ENCODE measurements around the gene PIGM.

PIGM gene

GRCh38 chr1:160021376-160022074 is 10.3 kb downstream of the PIGM start:
- Histone ChIP-seq H3K36me3 (replicated peaks in 1 of 2; ENCODE audit: control insufficient read depth in 2 of 2, insufficient read depth in 2 of 2, low read length in 2 of 2) (no peaks in the 10 kb centered on the region), H3K23ac (ENCODE audit: low read depth, low read length, poor library complexity) (no peak overlapping the region), H4K91ac (ENCODE audit: low read depth, low read length, poor library complexity) (no peak overlapping the region), H3K18ac (ENCODE audit: low read length) (no peak overlapping the region), H3K4me1 (ENCODE audit: control insufficient read depth in 2 of 2, insufficient read depth in 1 of 2, low read depth in 1 of 2, low read length in 2 of 2) (peaks cover 1 to 33% of the 10 kb centered on the region in 2 donors), H3K4me2 (ENCODE audit: insufficient read depth, low read length, poor library complexity, severe bottlenecking) (no peak overlapping the region), H4K8ac (ENCODE audit: low read depth, low read length) (no peak overlapping the region), H3K9me3 (replicated peaks in 1 of 2; ENCODE audit: control insufficient read depth in 2 of 2, insufficient read depth in 1 of 2, low read depth in 1 of 2, low read length in 2 of 2) (no peaks in the 10 kb centered on the region), H2BK5ac (ENCODE audit: low read length) (no peak overlapping the region), H3K4me3 (ENCODE audit: low read length in 2 of 2) (no peak overlapping the region), H3K4ac (ENCODE audit: low read length) (no peak overlapping the region), H3K27me3 (ENCODE audit: control insufficient read depth in 3 of 3, insufficient read depth in 3 of 3, low read depth in 1 of 3, low read length in 3 of 3) (peaks cover 0 to 40% (median 0%) of the 10 kb centered on the region in 3 experiments), H2BK12ac (ENCODE audit: low read length) (no peak overlapping the region), H3K27ac (replicated peaks; ENCODE audit: low read length) (no peak overlapping the region), H3K9ac (ENCODE audit: low read depth, low read length, poor library complexity) (no peak overlapping the region), H2BK15ac (ENCODE audit: low read length) (no peak overlapping the region), H2BK120ac (ENCODE audit: low read depth, low read length) (no peak overlapping the region), H3K79me1 (ENCODE audit: low read depth, low read length) (no peaks in the 10 kb centered on the region), H2AK5ac (ENCODE audit: low read depth, low read length) (no peak overlapping the region), H2AFZ (ENCODE audit: low read length) (no peak overlapping the region), H3K14ac (ENCODE audit: low read length) (no peak overlapping the region)
- WGBS, 2 donors (ENCODE audit: extremely low coverage in 2 of 2, insufficient read length in 2 of 2, insufficient replicate concordance in 1 of 2), result no CpG with 5 or more reads among the region's 5 CpGs
- no peak for DNase-seq (ENCODE audit: low spot score)

DNA sequence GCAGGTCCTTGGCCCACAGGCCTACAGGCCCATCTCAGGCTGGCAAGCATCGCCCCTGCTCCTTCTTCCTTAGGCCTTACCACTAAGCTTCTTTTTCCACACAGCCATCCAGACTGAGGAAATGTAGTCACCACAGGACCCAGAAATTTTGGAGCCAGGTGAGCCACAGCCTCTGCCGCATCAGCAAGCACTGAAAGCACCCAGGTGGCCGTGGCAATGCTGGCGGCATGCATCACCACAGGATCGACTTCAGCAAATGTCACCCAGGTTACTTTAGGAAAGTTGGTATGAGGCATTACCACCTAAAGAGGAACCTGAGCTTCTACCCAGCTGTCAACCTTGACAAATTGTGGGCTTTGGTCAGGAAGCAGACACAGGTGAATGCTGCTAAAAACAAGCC is 11.6 kb downstream of the PIGM start:
- no peak overlapping the region for H4K91ac ChIP-seq (ENCODE audit: low read depth, low read length, poor library complexity)
- no peak overlapping the region for H4K8ac ChIP-seq (ENCODE audit: low read depth, low read length)
- peak overlapping the region; percentile 11 for H3K23ac ChIP-seq (ENCODE audit: low read depth, low read length, poor library complexity)
- H2AK5ac ChIP-seq (ENCODE audit: low read depth, low read length), result no peak overlapping the region
- no CpG with 5 or more reads among the region's 5 CpGs for WGBS, 2 donors (ENCODE audit: extremely low coverage in 2 of 2, insufficient read length in 2 of 2, insufficient replicate concordance in 1 of 2)
- H3K27me3 ChIP-seq (ENCODE audit: control insufficient read depth in 3 of 3, insufficient read depth in 3 of 3, low read depth in 1 of 3, low read length in 3 of 3), result peaks cover 0 to 49% (median 0%) of the 10 kb centered on the region in 3 experiments
- H3K79me1 ChIP-seq (ENCODE audit: low read depth, low read length), result no peaks in the 10 kb centered on the region
- no peak overlapping the region for H3K27ac ChIP-seq (replicated peaks; ENCODE audit: low read length)
- H3K9me3 ChIP-seq (replicated peaks in 1 of 2; ENCODE audit: control insufficient read depth in 2 of 2, insufficient read depth in 1 of 2, low read depth in 1 of 2, low read length in 2 of 2), result no peaks in the 10 kb centered on the region
- no peak overlapping the region for H3K4me2 ChIP-seq (ENCODE audit: insufficient read depth, low read length, poor library complexity, severe bottlenecking)
- H3K14ac ChIP-seq (ENCODE audit: low read length), result peak overlapping the region; percentile 28
- no peak overlapping the region for H2BK12ac ChIP-seq (ENCODE audit: low read length)
- no peak overlapping the region for H2BK120ac ChIP-seq (ENCODE audit: low read depth, low read length)
- H2AFZ ChIP-seq (ENCODE audit: low read length), result no peak overlapping the region
- H2BK15ac ChIP-seq (ENCODE audit: low read length), result no peak overlapping the region
- H3K36me3 ChIP-seq (replicated peaks in 1 of 2; ENCODE audit: control insufficient read depth in 2 of 2, insufficient read depth in 2 of 2, low read length in 2 of 2), result no peaks in the 10 kb centered on the region
- no peak overlapping the region for H3K4ac ChIP-seq (ENCODE audit: low read length)
- DNase-seq (ENCODE audit: low spot score), result no peak
- no peak overlapping the region for H3K18ac ChIP-seq (ENCODE audit: low read length)
- no peak overlapping the region for H2BK5ac ChIP-seq (ENCODE audit: low read length)
- no peak overlapping the region for H3K9ac ChIP-seq (ENCODE audit: low read depth, low read length, poor library complexity)
- H3K4me1 ChIP-seq (ENCODE audit: control insufficient read depth in 2 of 2, insufficient read depth in 1 of 2, low read depth in 1 of 2, low read length in 2 of 2), result peaks cover 1 to 31% of the 10 kb centered on the region in 2 donors
- peak overlapping the region in 1 of 2 donors; percentile 16 for H3K4me3 ChIP-seq (ENCODE audit: low read length in 2 of 2)

DNA sequence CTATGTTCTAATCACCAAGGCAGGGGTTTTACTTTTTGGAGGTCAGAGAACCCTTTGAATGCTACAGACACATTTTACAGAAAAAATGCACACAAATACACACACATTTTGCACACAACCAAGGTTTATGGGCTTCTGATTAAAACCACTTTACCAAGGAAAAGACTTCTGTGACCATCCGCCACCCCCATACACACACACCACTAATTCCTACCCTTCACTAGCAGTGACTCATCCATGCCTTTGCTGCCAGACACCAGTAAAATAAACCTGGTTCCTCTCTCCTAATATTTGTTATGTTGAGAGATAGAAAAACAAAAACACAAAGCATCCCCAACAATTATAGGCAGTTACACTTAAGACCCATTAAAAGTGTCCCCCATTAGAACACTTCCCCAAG is 12.9 kb downstream of the PIGM start:
- no CpG with 5 or more reads among the region's 1 CpG for WGBS, 2 donors (ENCODE audit: extremely low coverage in 2 of 2, insufficient read length in 2 of 2, insufficient replicate concordance in 1 of 2)
- DNase-seq (ENCODE audit: low spot score), result no peak

DNA sequence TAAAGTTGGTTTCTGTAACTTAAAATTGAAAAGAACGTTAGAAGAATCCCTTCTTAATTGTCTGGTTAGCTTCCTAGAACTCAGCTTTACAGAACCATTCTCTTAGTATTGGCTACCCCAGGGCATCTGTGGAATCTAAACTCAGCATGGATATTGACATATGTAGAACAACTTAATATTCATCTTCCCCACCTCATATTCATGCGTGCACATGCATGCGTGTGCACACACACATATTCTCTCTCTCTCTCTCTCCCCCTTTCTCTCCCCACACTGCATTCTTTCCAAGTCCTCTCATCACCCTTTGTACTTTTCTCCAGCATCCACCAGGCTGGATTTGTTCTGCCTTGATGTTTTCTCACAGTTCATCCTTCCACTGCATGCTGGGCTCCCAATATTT is 13.4 kb downstream of the PIGM start:
- no peak overlapping the region for H3K4ac ChIP-seq (ENCODE audit: low read length)
- no peak overlapping the region for H4K91ac ChIP-seq (ENCODE audit: low read depth, low read length, poor library complexity)
- no peak overlapping the region for H3K18ac ChIP-seq (ENCODE audit: low read length)
- no peak overlapping the region for H2AFZ ChIP-seq (ENCODE audit: low read length)
- H3K9me3 ChIP-seq (replicated peaks in 1 of 2; ENCODE audit: control insufficient read depth in 2 of 2, insufficient read depth in 1 of 2, low read depth in 1 of 2, low read length in 2 of 2), result no peaks in the 10 kb centered on the region
- H3K14ac ChIP-seq (ENCODE audit: low read length), result no peak overlapping the region
- H3K4me1 ChIP-seq (ENCODE audit: control insufficient read depth in 2 of 2, insufficient read depth in 1 of 2, low read depth in 1 of 2, low read length in 2 of 2), result peaks cover 0 to 13% of the 10 kb centered on the region in 2 donors
- no peak overlapping the region for H2BK12ac ChIP-seq (ENCODE audit: low read length)
- H3K4me3 ChIP-seq (ENCODE audit: low read length in 2 of 2), result no peak overlapping the region
- no CpG with 5 or more reads among the region's 3 CpGs for WGBS, 2 donors (ENCODE audit: extremely low coverage in 2 of 2, insufficient read length in 2 of 2, insufficient replicate concordance in 1 of 2)
- peaks cover 0 to 63% (median 0%) of the 10 kb centered on the region in 3 experiments for H3K27me3 ChIP-seq (ENCODE audit: control insufficient read depth in 3 of 3, insufficient read depth in 3 of 3, low read depth in 1 of 3, low read length in 3 of 3)
- no peak overlapping the region for H2AK5ac ChIP-seq (ENCODE audit: low read depth, low read length)
- H3K36me3 ChIP-seq (replicated peaks in 1 of 2; ENCODE audit: control insufficient read depth in 2 of 2, insufficient read depth in 2 of 2, low read length in 2 of 2), result no peaks in the 10 kb centered on the region
- no peaks in the 10 kb centered on the region for H3K79me1 ChIP-seq (ENCODE audit: low read depth, low read length)
- no peak overlapping the region for H3K27ac ChIP-seq (replicated peaks; ENCODE audit: low read length)
- no peak overlapping the region for H4K8ac ChIP-seq (ENCODE audit: low read depth, low read length)
- no peak overlapping the region for H2BK120ac ChIP-seq (ENCODE audit: low read depth, low read length)
- no peak overlapping the region for H2BK5ac ChIP-seq (ENCODE audit: low read length)
- no peak for DNase-seq (ENCODE audit: low spot score)
- no peak overlapping the region for H3K23ac ChIP-seq (ENCODE audit: low read depth, low read length, poor library complexity)
- H2BK15ac ChIP-seq (ENCODE audit: low read length), result no peak overlapping the region
- no peak overlapping the region for H3K9ac ChIP-seq (ENCODE audit: low read depth, low read length, poor library complexity)
- H3K4me2 ChIP-seq (ENCODE audit: insufficient read depth, low read length, poor library complexity, severe bottlenecking), result no peak overlapping the region

More for the DNA sequence above, 12.9 kb downstream of the PIGM start:
- Histone ChIP-seq H3K4me1 (ENCODE audit: control insufficient read depth in 2 of 2, insufficient read depth in 1 of 2, low read depth in 1 of 2, low read length in 2 of 2) (peaks cover 1 to 18% of the 10 kb centered on the region in 2 donors), H3K79me1 (ENCODE audit: low read depth, low read length) (no peaks in the 10 kb centered on the region), H3K9me3 (replicated peaks in 1 of 2; ENCODE audit: control insufficient read depth in 2 of 2, insufficient read depth in 1 of 2, low read depth in 1 of 2, low read length in 2 of 2) (no peaks in the 10 kb centered on the region), H2AK5ac (ENCODE audit: low read depth, low read length) (no peak overlapping the region), H3K27ac (replicated peaks; ENCODE audit: low read length) (no peak overlapping the region), H3K9ac (ENCODE audit: low read depth, low read length, poor library complexity) (no peak overlapping the region), H2AFZ (ENCODE audit: low read length) (no peak overlapping the region), H3K4me3 (ENCODE audit: low read length in 2 of 2) (no peak overlapping the region), H3K23ac (ENCODE audit: low read depth, low read length, poor library complexity) (no peak overlapping the region), H2BK15ac (ENCODE audit: low read length) (no peak overlapping the region), H4K8ac (ENCODE audit: low read depth, low read length) (no peak overlapping the region), H3K4ac (ENCODE audit: low read length) (no peak overlapping the region), H3K4me2 (ENCODE audit: insufficient read depth, low read length, poor library complexity, severe bottlenecking) (no peak overlapping the region), H3K36me3 (replicated peaks in 1 of 2; ENCODE audit: control insufficient read depth in 2 of 2, insufficient read depth in 2 of 2, low read length in 2 of 2) (no peaks in the 10 kb centered on the region), H3K18ac (ENCODE audit: low read length) (no peak overlapping the region), H2BK120ac (ENCODE audit: low read depth, low read length) (no peak overlapping the region), H2BK5ac (ENCODE audit: low read length) (no peak overlapping the region), H2BK12ac (ENCODE audit: low read length) (no peak overlapping the region), H3K27me3 (ENCODE audit: control insufficient read depth in 3 of 3, insufficient read depth in 3 of 3, low read depth in 1 of 3, low read length in 3 of 3) (peaks cover 0 to 59% (median 0%) of the 10 kb centered on the region in 3 experiments), H4K91ac (ENCODE audit: low read depth, low read length, poor library complexity) (no peak overlapping the region), H3K14ac (ENCODE audit: low read length) (no peak overlapping the region)
